CD4-positive, alpha-beta T cell treated with Interleukin-10 for 1 hour (primary cell): Measurements from ENCODE around the gene HIVEP3.

Experiments
- DNase-seq: peaks from one replicate; pipeline ENCODE4 v3.0.0-alpha.2; 2020

Gene HIVEP3

DNA sequence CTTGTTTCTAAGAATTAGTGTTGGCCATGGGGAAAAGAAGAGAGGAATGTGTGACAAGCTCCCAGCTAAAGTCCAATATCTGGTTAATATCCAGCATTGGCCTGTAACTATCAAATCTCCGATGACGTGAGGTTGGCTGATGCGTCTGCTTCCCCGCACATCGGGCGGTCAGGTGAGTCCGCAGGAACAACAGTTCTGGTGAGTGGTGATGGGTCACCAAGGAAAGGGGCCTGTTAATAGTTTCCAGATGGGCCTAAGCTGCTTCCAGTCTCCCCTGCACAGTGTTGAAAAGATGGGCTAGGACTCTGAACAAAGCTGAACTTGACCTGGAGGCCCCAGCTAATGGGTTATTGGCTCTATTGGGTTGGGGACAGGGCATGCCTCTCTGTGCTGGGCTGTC, 241.1 kb downstream of the HIVEP3 start:
- no peak for DNase-seq

DNA sequence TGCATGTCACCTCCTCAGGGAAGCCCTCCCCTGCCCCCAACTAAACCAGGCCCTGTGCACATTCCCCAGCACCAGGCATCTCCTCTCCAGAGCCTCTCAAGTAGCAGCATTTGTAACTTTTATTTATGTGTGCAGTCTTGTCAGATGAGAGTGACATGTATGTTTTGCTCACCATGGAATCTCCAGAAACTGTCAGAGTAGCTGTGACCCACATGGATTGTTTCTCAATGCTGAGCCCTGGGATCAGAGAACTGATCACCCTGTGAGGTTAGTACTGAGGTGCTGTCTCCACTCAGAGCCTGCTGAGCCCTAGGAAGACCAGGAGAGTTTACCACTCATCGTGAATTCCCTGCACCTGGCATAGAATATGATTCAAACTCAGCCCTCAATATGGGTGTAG, 243.3 kb downstream of the HIVEP3 start:
- DNase-seq = no peak

GRCh38 chr1:41674522-41674921, 244.2 kb downstream of the HIVEP3 start:
- no peak for DNase-seq

DNA sequence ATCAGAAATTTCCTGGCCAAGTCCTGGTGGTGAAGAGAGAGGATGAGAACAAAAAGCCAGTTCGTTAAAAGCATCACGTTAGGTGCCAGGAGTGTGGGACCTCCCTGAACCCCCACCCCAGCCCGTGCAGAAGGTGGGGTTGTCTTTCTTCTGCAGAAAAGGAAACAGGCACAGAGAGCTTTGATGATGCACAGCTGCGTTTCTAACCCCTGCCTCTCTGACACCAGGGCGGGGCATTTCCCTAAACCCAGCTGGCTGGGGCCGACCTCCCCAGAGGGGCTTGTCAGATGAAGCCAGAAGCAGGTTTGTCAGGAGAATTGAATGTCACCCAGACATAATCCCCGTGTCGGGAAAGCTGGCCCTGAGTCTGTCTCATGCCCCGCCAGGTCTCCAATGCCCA, 244.9 kb downstream of the HIVEP3 start:
- peak; percentile 61 for DNase-seq

- DNase-seq = peak; percentile 76
Measured at GRCh38 chr1:41673378-41673777, 245.3 kb downstream of the HIVEP3 start.

GRCh38 chr1:41672641-41673361, 245.9 kb downstream of the HIVEP3 start:
- DNase-seq = no peak

DNA sequence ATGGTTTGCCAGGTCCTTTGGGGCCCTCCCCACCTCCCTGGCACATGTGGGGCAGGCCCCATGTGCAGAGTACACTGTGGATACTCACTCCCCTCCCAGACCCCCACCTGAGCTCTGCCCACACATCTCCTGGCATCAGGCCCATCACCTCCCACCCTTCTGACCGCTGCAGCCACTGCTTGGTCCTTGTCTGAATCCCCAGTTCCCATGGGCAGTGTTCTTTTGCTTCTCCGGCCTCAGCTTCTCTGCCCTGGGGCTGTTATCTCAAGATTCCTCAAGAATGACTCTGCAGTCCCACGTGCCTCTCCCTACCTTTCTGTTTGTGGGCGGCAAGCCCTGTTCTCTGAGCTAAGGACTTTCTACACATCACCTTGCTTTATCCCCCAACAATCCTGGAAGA, 246.5 kb downstream of the HIVEP3 start:
- no peak for DNase-seq

DNA sequence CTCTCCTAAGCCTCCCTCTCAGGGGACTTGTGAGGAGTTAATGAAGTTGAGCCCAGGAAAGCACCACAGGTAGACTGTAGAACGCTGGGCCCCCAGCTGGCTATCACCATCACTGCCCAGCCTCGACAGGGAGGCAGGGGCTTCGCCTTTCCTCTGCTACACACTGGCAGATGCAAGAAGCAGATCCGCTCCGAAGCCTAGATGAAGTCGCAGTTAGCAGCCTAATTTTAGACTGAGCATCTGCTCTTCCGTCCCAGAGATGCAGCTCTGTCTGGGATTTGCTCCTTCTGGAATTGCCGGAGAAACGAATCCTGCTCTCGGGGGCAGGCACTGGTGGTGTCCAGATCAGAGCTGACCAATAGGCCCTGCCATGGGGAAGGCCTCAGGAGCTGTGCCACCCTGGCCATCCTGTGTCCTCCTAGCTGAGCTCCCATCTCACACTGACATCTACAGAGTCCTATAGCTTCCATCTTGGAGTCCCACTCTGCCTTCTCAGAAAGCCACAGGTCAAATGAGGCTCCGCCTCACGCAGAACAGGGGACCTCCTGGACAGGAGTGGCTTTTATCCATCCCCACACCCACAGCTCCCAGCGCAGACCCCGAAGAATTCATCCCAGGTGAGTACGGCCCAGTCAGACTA, 247.5 kb downstream of the HIVEP3 start:
- DNase-seq = no peak

GRCh38 chr1:41670217-41670957, 248.3 kb downstream of the HIVEP3 start:
- DNase-seq = no peak

DNA sequence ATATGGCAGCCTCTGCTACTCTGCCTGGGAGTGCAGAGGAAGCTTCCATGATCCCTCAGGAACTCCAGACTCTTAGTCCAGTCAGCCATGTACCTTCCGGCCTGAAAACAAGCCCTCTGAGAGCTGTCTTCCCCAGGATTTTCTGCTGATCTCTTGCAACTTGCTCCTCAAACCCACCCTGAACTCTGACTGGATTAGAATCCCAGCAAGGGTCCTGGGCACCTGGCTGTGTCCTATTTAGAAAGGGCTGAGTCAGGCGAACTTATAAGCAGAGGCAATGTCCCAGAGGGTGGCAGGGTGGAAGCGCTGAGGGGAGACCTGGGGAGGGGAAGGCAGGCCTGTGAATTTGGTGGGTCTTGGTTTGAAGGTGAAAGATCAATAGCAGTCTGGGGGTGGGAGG, 249.8 kb downstream of the HIVEP3 start:
- DNase-seq = no peak

DNA sequence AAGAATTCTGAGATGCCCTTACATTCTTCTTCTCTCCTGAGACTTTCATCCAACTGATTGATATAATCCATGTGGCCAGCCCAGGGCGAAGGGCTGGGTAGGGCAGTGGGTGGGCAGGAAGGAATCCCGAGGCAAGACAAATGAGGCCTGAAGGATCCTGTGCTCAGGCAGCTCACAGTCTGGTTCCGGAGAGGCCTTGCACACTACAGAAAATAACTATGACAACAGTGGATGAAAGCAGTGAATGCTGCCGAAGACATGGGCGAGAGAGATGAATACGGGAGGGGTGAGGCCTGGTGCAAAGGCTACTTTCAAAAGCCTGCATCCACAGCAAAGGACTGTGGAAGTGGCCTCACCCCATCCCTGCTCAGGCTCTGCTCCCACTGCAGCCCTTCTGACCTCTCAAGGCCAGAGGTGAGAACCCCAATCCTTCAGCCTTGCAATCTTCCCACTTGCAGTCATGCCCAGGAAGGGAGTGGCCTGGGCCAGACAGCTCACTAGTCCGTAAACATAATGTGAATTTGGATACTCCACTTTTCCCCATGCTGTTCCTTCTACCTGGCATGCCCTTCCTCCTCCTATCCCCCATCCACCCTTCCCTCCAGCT, 250.6 kb downstream of the HIVEP3 start:
- no peak for DNase-seq

GRCh38 chr1:41666981-41667631, 251.6 kb downstream of the HIVEP3 start:
- DNase-seq = peak; percentile 82

GRCh38 chr1:41665962-41666917, 252.5 kb downstream of the HIVEP3 start:
- no peak for DNase-seq

GRCh38 chr1:41664861-41665640, 253.7 kb downstream of the HIVEP3 start:
- no peak for DNase-seq

- no peak for DNase-seq
Measured at GRCh38 chr1:41663671-41664400, 254.9 kb downstream of the HIVEP3 start.

- DNase-seq = no peak
Measured at GRCh38 chr1:41662765-41663437, 255.8 kb downstream of the HIVEP3 start.

DNA sequence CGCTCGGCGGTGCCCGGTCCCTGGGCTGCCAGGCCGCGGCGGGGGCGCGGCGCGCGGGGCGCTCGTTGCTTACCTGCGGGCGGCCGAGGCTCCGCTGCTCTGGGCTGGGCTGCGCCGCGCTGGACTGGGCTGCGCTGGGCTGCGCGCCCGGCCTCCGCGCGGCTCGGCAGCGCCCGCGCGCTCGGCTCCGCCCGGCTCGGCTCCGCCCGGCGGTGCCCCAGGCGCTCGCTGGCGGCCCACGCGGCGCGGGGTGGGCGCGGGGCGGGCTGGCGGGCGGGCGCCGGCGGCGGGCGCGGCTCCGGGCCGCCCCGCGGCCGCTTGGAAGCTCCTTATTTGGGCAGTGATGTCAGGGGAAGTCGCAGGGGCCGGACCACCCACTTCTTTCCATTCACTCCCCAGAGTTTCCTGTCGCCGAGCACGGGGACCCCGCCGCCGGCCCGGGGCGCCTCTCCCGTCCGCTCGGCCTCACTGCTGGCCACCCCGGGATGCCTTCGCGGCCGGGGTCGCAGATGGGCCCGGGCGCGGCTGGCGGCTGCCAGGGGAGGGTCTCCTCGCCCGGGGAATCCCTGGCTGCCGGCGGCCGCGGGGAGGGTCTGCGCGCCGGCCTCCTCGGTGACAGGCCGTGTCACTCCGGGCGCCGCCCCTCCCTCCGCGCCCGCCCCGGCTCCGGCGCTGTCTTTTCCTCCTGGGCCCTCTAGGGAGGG, 256.5 kb downstream of the HIVEP3 start:
- peak; percentile 84 for DNase-seq

DNA sequence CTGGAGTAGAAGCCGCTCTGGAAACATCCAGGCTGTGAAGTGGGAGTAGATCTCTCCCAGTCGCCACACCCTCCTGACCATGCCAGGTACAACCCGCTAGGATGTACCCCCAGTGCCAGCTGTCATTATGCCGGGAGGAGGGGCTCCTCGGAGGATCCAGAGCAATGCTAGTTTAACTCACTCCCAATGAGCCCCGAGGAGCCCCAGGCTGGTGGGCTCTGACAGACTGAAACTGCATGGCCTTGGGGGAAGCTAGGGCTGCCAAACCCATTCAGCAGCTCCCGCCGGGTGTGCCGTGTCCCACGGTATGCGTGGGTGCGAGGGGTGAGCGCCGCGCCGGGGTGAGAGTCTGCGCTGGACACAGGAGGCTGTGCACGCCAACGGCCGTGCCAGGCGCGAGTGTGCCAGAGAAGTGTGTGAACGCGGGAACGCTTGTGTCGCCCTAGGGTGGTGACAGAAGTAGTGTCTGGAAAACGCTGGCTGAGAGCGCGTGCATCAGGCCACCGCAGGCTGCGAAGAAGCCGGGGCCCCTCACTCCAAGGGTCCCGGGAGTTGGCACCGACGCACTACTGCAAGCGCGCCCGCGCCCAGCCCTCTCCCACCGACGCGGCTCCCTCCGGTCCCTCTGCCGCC, 257.2 kb downstream of the HIVEP3 start:
- DNase-seq = no peak
